Right ventricle myocardium superior (tissue), 1 donor: ENCODE results near the gene FBXO7. TPM values are rescaled to one million over a fixed set of nuclear protein-coding genes. Genes with fewer than 3 reads are reported as not detected.
A peak's percentile ranks its signal among the peaks of the same experiment; 100 is the strongest.
"Not testable (repeated sequence)": the region's sequence is repeated elsewhere in the genome, so short reads cannot be mapped to it uniquely, and the experiment has no call there.

ENCODE experiments used
- ATAC-seq: fragments of 200-7000 bp; cut with Tn5 transposase; one replicate; pipeline ENCODE4 v1.9.1; 2020; ENCODE audit warnings: mild to moderate bottlenecking; ENCODE audit not compliant: poor library complexity
- DNase-seq: peaks from one replicate; pipeline ENCODE4 v3.0.0-alpha.2; 2020
- intact Hi-C: fragments of 100-400 bp; cut with DNase I; formaldehyde crosslinking; loops from one replicate; pipeline ENCODE4 v1.11.2; 2022
- long read RNA-seq: library from polyadenylated mRNA; unstranded; transcript quantifications from one replicate; pipeline ENCODE4 v2.0.0, GENCODE V29; 2021
- total RNA-seq: library from RNA; stranded (reverse); fragmentation: NEBNext Ultra II Directional; extraction: Animal tissue kit (Norgen Biotek cat#: 25700); gene quantifications from one replicate; pipeline ENCODE4 v1.2.1, GENCODE V29; 2021
- donor health status: DM: no; HTN: yes; CAD: no; lungs with severe emphysema.

The FBXO7 gene
- 30.3 TPM for total RNA-seq
- long read RNA-seq, transcript FBXO7-204 (9 exons, 1,921 nt), result minor isoform, 11 of 156 reads
- long read RNA-seq, transcript FBXO7-203 (8 exons, 1,900 nt), result minor isoform, 26 of 156 reads
- long read RNA-seq, transcript FBXO7-201 (9 exons, 2,195 nt), result major isoform, 96 of 156 reads
- long read RNA-seq, transcript FBXO7-202 (9 exons, 1,888 nt), result minor isoform, 14 of 156 reads
- long read RNA-seq, partial matches to known transcripts, result 1 of 156 reads
- long read RNA-seq, other reads (novel, unspliced or antisense), result 8 of 156 reads

DNA sequence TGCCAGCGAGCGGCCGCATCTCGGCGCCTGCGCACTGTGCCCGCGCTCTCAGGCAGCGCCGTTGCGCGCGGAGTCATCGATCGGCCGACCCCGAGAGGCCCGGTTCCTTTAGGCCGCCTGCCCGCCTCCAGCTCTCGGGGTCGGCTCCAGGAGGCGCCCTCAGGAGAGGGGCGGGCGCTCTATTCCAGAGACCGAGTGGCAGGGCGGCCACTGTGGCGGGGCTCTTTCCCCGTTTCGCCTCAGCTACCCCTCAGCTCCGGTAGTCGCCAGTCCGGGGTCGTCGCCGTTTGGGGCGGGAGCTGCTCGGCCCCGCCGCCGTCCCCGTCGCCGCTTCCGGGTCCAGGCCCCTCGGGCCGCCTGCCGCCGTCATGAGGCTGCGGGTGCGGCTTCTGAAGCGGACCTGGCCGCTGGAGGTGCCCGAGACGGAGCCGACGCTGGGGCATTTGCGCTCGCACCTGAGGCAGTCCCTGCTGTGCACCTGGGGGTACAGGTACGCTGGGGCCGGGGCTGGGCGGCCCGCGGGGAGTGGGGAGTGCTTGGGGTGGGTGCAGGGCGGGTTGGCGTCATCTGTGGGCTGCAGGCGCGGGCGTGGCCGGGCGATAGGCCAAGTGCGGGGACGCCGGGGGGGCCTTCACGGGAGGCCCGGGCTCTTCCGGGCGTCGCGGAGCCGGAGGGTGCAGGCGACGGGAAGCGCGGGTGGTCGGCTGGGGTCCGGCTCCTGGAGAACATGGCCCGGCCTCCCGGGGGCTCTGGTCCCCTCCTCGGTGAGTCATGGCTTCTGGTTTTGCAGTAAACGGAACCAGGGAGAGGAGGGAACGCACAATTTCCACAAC, at the start of gene FBXO7:
Gene FBXO7 (plus strand): TSS at position 177 of the 833 bp plus-strand sequence. CDS start 192 bp downstream, at position 369.
- ATAC-seq (peak; percentile 93), DNase-seq (peak; percentile 96)
- intact Hi-C loops, result loop anchor here (10.0 kb wide), 2 partner anchors 60 to 500 kb away; partner anchors contain the start of gene RTCB

DNA sequence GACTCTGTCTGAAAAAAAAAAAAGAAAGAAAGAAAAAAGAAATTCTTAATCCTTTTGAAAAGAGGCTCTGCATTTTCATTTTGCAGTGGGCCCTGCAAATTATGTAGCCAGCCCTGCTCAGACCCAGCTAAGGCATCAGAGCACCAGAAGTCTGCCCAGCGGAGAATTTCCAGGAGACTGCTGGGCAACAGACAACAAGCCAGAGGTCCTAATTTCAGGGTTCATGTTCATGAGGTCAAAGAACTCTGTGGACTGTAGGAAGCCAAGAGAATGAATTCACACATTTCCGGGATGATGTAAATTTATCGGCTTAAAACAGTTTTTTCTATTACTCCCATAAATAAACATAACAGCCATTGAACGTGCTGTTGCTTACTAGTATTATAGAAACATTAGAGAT, 47.7 kb upstream of the FBXO7 start:
- ATAC-seq, result no peak
- intact Hi-C loops, result no loop called here

DNA sequence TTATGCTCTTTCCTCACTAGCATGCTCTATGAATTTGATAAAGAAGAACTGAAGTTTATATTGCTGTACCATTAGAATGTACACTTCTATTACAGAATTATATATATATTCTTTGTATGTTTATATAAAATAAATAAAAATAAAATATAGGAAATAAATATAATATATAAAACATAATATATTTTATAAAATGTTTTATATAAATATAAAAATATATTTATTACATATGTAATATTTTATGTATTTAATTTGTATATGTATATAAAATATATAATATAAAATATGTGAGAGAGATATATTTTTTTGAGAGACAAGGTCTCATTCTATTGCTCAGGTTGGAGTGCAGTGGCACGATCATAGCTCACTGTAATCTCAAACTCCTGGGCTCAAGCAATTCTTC, 44.3 kb upstream of the FBXO7 start:
- no peak for DNase-seq
- intact Hi-C loops, result no loop called here

More for the DNA sequence above, 47.7 kb upstream of the FBXO7 start:
- no peak for DNase-seq

DNA sequence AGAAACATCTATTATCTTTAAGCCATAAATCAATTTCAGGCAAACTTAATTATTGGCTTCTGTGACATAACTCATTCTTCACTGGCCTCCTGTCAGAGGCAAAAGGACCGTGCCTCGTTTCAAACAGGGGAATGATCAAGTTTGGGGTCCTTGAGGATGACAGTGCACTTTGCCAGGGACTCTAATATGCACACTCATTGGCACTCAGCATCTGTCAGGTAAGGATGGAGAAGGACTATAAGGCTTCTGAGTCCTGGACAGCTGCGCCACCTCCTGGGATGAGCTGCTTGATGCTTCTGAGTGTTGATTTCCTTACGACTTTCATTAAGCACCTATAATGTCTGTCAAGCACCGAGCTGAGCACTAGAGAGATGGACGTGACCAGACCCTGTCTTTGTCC, 30.5 kb upstream of the FBXO7 start:
- no peak for ATAC-seq
- no peak for DNase-seq
- intact Hi-C loops, result no loop called here

More for the DNA sequence above, 44.3 kb upstream of the FBXO7 start:
- no peak for ATAC-seq

DNA sequence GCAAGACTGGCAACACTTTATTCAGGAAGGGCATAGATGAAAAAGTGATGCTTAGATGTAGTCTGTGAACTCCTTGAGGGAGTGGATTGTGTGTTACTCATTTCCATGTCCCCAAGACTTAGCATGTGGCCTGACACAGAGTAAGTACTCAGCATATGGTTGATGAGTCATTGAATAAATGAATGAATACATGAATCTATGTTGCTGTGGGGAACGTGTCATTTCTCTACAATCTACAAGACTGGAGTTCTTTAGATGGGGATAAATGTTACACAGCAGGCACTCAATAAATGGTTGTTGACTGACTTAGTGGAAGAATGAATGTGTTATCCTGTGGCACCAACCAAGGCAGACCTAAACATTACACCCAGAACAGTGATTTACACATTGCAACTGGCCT, 28.3 kb upstream of the FBXO7 start:
- intact Hi-C loops, result no loop called here
- ATAC-seq, result no peak
- DNase-seq, result no peak

DNA sequence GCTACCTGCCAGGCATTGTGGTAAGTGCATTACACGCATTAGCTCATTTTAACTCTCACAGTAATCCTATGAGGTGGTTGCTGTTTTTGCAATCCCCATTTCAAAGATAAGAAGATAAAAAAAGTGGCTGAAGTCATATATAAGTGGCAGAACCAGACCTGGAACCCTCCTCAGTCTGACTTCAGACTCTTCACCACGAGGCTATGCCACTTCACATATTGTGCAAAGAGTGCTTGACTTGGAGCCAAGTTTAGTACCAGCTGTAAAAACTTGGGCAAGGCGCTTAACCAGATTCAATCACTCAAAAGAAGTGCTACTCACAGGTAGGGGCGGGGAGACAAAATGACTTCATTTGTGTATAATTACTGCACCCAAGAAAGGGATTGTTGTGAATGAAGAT, 25.6 kb upstream of the FBXO7 start:
- no peak for ATAC-seq
- intact Hi-C loops, result no loop called here
- DNase-seq, result no peak

DNA sequence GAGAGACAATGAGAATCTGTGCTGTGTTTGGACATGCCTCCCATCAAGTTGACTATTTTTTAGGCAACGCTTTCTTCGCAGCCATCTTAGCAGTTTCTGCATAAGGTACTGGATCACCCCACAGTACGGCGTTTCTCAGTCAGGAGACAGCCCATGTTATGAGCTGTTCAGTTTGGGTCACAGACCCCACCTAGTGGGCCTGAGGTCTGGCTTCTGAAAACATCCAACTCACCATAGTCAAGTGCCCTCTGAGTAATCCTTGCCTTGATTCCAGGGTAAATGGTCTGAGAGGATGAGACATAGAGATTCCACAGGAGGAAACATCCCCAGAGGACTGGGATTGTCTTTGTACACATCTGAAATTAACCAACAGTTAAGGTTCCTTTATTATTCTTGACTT, 17.6 kb upstream of the FBXO7 start:
- ATAC-seq, result no peak
- no peak for DNase-seq
- intact Hi-C loops, result no loop called here

DNA sequence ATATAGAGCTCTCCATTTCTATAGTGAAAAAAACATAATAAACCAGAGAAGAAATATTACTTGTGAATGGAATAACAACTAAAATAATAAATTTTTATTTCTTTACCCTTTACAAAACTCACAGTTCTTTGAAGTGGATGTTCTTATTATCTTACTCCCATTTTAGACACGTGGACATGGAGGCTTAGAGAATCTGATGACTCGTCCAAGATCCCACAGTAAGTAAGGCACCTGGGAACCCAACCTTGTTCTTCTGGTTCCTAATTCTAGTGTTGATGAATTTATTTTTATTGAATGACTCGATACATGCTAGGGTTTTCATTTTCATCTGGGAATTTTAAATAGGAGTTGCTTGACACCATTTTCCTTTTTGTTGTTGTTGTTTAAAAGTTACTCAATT, 12.2 kb upstream of the FBXO7 start:
- intact Hi-C loops, result no loop called here
- no peak for ATAC-seq
- DNase-seq, result no peak

DNA sequence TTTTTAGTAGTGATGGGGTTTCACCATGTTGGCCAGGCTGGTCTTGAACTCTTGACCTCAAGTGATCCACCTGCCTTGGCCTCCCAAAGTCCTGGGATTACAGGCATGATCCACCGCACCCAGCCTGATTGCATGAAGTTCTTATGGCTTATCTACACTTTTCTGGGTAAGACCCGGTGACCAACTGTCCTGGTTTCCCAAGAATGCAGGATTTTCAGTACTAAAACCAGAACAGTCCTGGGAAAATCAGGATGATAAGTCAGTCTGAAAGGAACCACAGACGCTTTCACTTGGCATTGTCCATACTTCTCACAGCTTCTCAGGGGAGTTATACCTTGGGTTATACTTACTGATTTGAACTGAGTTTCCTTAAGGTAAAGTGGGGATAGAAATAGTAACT, 8.9 kb upstream of the FBXO7 start:
- no peak for ATAC-seq
- intact Hi-C loops, result no loop called here

DNA sequence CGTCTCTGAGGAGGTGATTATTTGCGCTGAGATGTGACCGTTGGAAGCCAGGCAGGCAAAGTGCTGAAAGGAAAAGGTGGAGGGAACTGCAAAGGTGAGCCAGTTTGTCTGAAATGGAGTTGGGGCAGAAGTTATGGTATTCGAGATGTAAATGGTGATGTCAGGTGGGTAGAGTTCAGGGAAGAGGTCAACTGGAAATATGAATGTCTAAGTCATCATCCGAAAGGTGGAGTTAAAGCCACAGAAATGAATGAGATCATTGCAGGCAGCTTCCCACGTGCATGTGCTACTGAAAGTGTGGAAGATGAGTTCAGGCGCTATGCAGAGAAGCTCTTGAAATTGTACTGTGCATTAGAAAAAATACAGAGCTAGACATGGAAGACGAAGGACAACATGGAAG, 8.1 kb upstream of the FBXO7 start:
- intact Hi-C loops, result no loop called here
- DNase-seq (no peak), ATAC-seq (no peak)

More for the DNA sequence above, 8.9 kb upstream of the FBXO7 start:
- DNase-seq, result no peak

DNA sequence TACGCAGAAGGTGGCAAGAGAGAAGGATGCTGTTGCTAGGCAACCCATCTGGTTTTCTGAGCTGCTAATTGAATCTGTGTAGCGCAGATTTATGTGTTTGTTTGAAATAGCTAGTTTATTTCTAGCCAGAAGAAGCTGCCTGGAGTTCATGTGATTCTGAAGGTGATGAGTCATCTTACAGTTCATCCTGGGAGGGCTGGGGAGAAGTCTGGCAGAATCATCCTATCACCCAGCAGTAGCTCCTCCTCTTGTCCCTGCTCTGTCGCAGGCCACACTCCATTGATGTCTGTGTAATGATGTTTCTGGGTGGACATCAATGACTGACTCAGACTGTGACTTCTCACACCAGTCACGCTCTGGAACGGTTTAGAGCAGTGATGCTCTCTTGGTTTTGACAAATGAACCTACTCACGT, 4.8 kb upstream of the FBXO7 start:
- intact Hi-C loops, result loop anchor here (10.0 kb wide), 2 partner anchors 55 to 495 kb away; partner anchors contain the start of gene RTCB
- no peak for ATAC-seq
- no peak for DNase-seq

DNA sequence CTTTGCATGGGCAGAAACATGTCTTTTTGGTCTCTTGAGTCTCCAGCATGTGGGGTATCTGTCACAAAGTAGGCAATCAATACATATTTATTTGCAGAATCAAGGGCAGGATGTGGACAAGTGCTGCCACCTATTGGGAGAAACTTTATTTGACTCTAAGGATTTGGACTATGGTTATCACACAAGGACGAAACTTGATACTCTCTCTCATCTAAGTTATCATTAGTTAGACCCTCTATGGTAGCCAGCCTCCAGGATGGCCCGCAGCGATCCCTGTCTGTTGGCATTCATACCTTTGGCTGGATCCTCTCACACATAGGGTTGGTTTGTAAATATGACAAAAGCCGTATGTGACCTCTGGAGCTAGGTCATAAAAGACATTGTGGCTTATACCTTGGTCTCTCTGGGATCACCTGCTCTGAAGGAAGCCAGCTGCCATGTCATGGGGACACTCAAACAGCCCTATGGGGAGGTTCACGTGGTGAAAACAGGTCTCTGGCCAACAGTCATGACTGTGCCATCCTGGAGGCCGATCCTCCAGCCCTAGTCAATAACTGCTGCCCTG, 1.1 kb upstream of the FBXO7 start:
- ATAC-seq (no peak), DNase-seq (no peak)
- intact Hi-C loops, result loop anchor here (10.0 kb wide), 2 partner anchors 59 to 499 kb away; partner anchors contain the start of gene RTCB

DNA sequence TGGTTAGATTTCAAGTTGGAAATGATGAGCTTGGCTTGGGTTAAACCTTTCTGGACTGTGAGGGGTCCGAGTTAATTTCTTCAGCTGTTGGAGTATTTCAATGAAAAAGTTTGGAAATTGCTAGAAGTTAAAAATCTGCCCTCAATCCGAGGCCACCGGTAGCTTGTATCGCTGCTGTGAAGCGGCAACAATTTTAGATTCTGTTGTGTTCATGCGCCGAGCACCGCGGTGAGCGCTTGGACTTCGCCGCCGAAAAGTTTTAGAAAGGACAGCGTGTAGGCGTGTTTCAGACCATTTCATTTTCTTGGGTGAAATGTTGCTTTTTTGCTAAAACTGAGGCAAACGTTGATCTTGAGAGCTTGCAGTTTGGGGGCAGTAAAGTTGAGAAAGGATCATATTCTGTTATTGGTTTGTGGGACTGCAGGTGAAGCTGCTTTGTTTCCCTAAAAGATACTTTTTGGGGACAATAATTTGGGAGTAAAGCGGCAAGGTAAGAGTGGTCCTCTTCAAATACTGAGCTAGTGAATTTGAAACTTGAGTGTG, 928 bp downstream of the FBXO7 start:
- DNase-seq, result peak; percentile 43
- intact Hi-C loops, result loop anchor here (10.0 kb wide), 2 partner anchors 61 to 501 kb away; partner anchors contain the start of gene RTCB
- peak; percentile 48 for ATAC-seq

DNA sequence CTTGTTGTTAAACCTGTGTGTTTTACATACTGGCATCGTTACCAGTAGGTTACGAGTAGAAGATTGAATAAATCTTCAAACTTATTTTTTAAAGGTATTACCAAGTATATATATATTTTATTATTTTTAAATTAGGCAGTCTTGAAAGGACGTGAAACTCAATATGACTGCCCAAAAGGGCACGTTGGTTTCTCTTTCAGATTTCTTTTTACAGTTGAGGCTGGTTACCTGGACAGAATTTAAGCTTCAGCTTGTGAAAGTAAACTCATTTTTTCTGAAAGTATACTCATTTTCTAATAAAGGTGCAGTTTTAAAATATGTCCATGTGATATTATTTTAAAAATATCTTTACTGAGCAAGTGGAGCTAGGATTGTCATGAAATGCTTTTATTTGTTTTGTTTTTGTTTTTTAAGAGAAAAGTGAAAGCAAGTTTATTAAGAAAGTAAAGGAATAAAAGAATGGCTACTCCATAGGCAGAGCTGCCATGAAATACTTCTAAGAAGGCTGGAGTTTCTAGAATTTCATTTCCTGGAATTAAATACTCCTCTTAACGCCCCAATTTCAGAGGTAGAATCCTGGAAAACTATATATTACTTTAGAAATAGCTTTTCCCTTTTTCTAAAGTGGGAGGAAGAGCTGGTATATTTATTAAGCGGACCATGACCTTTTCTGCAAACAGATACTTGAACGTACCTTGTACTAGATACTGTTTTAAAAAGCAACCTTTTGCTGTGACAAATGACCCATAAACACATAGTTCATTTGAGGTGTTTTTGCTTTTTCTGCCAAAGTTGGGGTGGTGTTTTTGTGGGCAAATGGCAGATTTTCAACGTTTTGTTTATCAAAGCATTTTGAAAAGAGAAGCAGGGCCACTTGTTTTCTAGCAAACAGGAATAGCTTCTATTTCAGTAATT, 1.9 kb downstream of the FBXO7 start:
- intact Hi-C loops, result loop anchor here (10.0 kb wide), 2 partner anchors 62 to 502 kb away; partner anchors contain the start of gene RTCB
- DNase-seq (no peak), ATAC-seq (no peak)

DNA sequence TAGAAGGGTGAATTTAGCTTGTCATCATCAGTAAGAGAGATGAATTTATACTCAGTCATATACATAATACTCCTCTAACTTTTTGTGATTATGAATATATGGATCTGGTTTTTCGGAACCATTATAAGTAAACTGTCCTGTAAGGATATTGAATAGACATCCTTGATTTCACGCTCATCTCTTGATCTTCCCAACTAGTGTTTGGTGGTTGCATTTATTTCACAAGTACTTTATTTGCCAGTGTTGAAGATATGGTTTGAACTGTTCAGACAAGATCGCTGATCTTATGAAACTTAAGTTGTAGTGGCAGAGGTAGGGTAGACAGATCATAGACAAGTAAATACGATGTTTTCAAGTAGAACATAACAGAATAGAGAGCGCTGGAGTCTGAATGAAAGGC, 3.0 kb downstream of the FBXO7 start:
- ATAC-seq (no peak), DNase-seq (no peak)
- intact Hi-C loops, result loop anchor here (10.0 kb wide), 2 partner anchors 63 to 503 kb away; partner anchors contain the start of gene RTCB

DNA sequence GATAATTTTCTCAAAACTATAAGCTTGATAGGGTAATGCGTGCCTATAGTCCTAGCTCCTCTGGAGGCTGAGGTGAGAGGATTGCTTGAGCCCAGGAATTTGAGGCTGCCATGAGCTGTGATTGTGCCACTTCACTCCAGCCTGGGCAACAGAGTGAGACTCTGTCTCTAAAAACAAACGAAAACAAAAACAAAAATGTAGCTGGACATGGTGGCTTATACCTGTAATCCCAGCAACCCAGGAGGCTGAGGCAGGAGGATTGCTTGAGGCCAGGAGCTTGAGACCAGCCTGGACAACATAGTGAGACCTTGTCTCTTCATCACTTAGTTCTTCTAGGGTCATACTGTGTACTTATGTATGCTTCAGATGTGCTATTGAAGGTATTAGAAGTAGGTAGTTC, 3.9 kb downstream of the FBXO7 start:
- DNase-seq, ATAC-seq: not testable (repeated sequence)
- intact Hi-C loops, result loop anchor here (10.0 kb wide), 2 partner anchors 64 to 504 kb away; partner anchors contain the start of gene RTCB

DNA sequence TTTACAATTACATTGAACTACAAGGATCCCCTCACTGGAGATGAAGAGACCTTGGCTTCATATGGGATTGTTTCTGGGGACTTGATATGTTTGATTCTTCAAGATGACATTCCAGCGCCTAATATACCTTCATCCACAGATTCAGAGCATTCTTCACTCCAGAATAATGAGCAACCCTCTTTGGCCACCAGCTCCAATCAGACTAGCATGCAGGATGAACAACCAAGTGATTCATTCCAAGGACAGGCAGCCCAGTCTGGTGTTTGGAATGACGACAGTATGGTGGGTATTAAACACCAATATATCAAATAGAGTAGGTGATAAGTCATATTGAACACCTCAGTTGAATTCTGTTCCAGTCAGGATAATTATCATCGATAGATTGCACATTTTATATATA, 4.4 kb downstream of the FBXO7 start:
- no peak for DNase-seq
- intact Hi-C loops, result loop anchor here (10.0 kb wide), 2 partner anchors 64 to 504 kb away; partner anchors contain the start of gene RTCB
- ATAC-seq, result no peak

DNA sequence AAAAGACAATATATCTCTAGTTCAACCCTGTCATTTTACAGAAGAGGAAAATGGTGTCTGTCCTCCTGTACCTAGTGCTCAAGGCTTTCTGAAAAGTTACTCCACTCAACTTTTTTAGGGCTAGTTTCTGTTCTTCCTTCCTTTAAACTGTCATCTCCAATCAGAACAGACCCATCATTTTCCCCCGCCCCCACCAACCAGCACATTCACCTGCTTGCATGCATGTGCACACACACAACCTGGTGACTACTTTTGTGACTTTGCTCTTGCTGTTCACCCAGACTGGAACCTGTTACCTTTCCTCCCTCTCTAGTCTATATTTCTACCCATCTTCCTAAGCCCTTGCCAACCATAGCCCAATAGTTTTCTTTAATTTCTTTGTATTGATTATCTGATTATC, 5.6 kb downstream of the FBXO7 start:
- ATAC-seq (no peak), DNase-seq (no peak)
- intact Hi-C loops, result no loop called here
